Endothelial cell of umbilical vein (primary cell): Measurements from ENCODE around the gene OSBPL10. TPM values are rescaled to one million over a fixed set of nuclear protein-coding genes. Genes with fewer than 3 reads are reported as not detected.

Experiments
- BruUV-seq: library from RNA; stranded (reverse); fragments of 400-500 nt; replicated peaks from 2 replicates; lab custom pipeline; 2021; lab: Mats Ljungman, UMichigan
- CTCF ChIA-PET: fragments of 300-600, 350-600 bp; sonication (Branson Sonifier 250); formaldehyde crosslinking; loops from one replicate; lab custom pipeline; 2021; ENCODE audit warnings: antibody characterized with exemption, inconsistent platforms; lab: Charles Lee
- POLR2A ChIA-PET: fragments of 300-600, 350-600 bp; sonication (Branson Sonifier 250); formaldehyde crosslinking; loops from one replicate; lab custom pipeline; 2021; ENCODE audit warnings: antibody characterized with exemption, inconsistent platforms; lab: Charles Lee
- DNase-seq: peaks from one replicate; pipeline ENCODE4 v3.0.0-alpha.2; 2011; ENCODE audit warnings: low read depth, low spot score
- FAIRE-seq: peaks from 2 replicates; lab custom pipeline; 2011; peaks lifted over from hg19 to GRCh38; lab: Jason Lieb, UNC
- H2AFZ ChIP-seq: 2 replicates; pipeline ENCODE4 v1.6.0; 2012; ENCODE audit warnings: low read depth, low read length, control low read depth, inconsistent platforms
- H3K27ac ChIP-seq: 2 replicates; pipeline ENCODE4 v1.5.1; 2011; ENCODE audit warnings: low read depth, mild to moderate bottlenecking, control low read depth, low read length, moderate library complexity; ENCODE audit not compliant: insufficient read depth
- H3K27me3 ChIP-seq, 2 experiments: 2 replicates each; pipeline versions ENCODE4 v1.6.0 to v1.6.1; 2011; ENCODE audit warnings: low read length in 2 of 2, mixed read lengths in 1 of 2; ENCODE audit not compliant: control insufficient read depth in 2 of 2, insufficient read depth in 2 of 2
- H3K36me3 ChIP-seq, 2 experiments: 2 replicates in 1 of 2; 3 replicates in 1 of 2; pipeline ENCODE4 v1.5.1; 2011; ENCODE audit warnings: low read length in 2 of 2, mild to moderate bottlenecking in 1 of 2, moderate library complexity in 1 of 2; ENCODE audit not compliant: control insufficient read depth in 2 of 2, insufficient read depth in 2 of 2; ENCODE audit errors: extremely low read depth in 1 of 2
- H3K4me1 ChIP-seq: 3 replicates; pipeline ENCODE4 v1.5.1; 2011; ENCODE audit warnings: mild to moderate bottlenecking, low read length; ENCODE audit not compliant: control insufficient read depth, insufficient read depth; ENCODE audit errors: extremely low read depth
- H3K4me2 ChIP-seq: 2 replicates; pipeline ENCODE4 v1.6.1; 2011; ENCODE audit warnings: low read length, control low read depth, mixed read lengths; ENCODE audit not compliant: insufficient read depth
- H3K4me3 ChIP-seq, 3 experiments: fragments of 200-600 bp in 1 of 3; sonication (generic), shearing (Covaris generic) in 1 of 3; replicated peaks in 1 of 3; 2 replicates each; pipeline ENCODE4 v1.5.1; 2011 to 2016; ENCODE audit warnings: control low read depth in 3 of 3, low read length in 3 of 3, mild to moderate bottlenecking in 2 of 3, inconsistent platforms in 1 of 3, low read depth in 1 of 3, moderate library complexity in 1 of 3; ENCODE audit not compliant: insufficient read depth in 1 of 3
- H3K79me2 ChIP-seq: 2 replicates; pipeline ENCODE4 v1.6.0; 2012; ENCODE audit warnings: low read length, inconsistent platforms; ENCODE audit not compliant: control insufficient read depth, insufficient read depth
- H3K9ac ChIP-seq: replicated peaks from 2 replicates; pipeline ENCODE3; 2011; ENCODE audit warnings: low read length, control low read depth; ENCODE audit not compliant: insufficient read depth; ENCODE audit errors: extremely low read depth
- H3K9me1 ChIP-seq: replicated peaks from 3 replicates; pipeline ENCODE4 v1.6.0; 2011; ENCODE audit warnings: mild to moderate bottlenecking, low read length; ENCODE audit not compliant: control insufficient read depth, insufficient read depth; ENCODE audit errors: extremely low read depth
- H3K9me3 ChIP-seq: replicated peaks from 2 replicates; pipeline ENCODE4 v1.5.1; 2012; ENCODE audit warnings: low read length, inconsistent platforms; ENCODE audit not compliant: control insufficient read depth, insufficient read depth
- H4K20me1 ChIP-seq: replicated peaks from 2 replicates; pipeline ENCODE3; 2011; ENCODE audit warnings: mild to moderate bottlenecking, low read length; ENCODE audit not compliant: control insufficient read depth, insufficient read depth; ENCODE audit errors: extremely low read depth
- CTCF ChIP-seq, 2 donors: IDR thresholded peaks; 1 replicate in 1 of 2; 2 replicates in 1 of 2; pipeline ENCODE4 v1.5.1; 2011; ENCODE audit warnings: low read length in 2 of 2, mild to moderate bottlenecking in 2 of 2, moderate library complexity in 2 of 2, control low read depth in 1 of 2, inconsistent platforms in 1 of 2, low read depth in 1 of 2; ENCODE audit not compliant: insufficient read depth in 1 of 2; ENCODE audit errors: extremely low read depth in 1 of 2
- EZH2 ChIP-seq: IDR thresholded peaks from 2 replicates; pipeline ENCODE4 v1.6.1; 2012; ENCODE audit warnings: borderline replicate concordance, low read depth, mild to moderate bottlenecking, moderate library complexity, low read length, inconsistent platforms; ENCODE audit not compliant: severe bottlenecking
- FOS ChIP-seq: IDR thresholded peaks from 2 replicates; pipeline ENCODE4 v1.6.1; 2011; ENCODE audit warnings: mild to moderate bottlenecking, low read length, moderate library complexity, borderline replicate concordance; ENCODE audit not compliant: insufficient read depth
- GATA2 ChIP-seq: IDR thresholded peaks from 2 replicates; pipeline ENCODE4 v1.7.0; 2011; ENCODE audit warnings: low read depth, mild to moderate bottlenecking, moderate library complexity, mixed read lengths, low read length; ENCODE audit not compliant: insufficient read length, insufficient read depth
- JUN ChIP-seq: IDR thresholded peaks from 2 replicates; pipeline ENCODE4 v1.6.1; 2011; ENCODE audit warnings: borderline replicate concordance, low read depth; ENCODE audit not compliant: insufficient read length, insufficient read depth
- MAX ChIP-seq: IDR thresholded peaks from 2 replicates; pipeline ENCODE4 v1.6.1; 2011; ENCODE audit not compliant: insufficient read depth, insufficient read length
- MYC ChIP-seq: IDR thresholded peaks from one replicate; pipeline ENCODE4 v1.6.1; 2011; ENCODE audit warnings: mild to moderate bottlenecking, low read depth, low read length
- POLR2A ChIP-seq: IDR thresholded peaks from 2 replicates; pipeline ENCODE4 v1.6.1; 2012; ENCODE audit warnings: low read depth, mild to moderate bottlenecking, control low read depth, low read length
- POLR2AphosphoS5 ChIP-seq: IDR thresholded peaks from 2 replicates; pipeline ENCODE4 v1.6.1; 2012; ENCODE audit warnings: low read depth, mild to moderate bottlenecking, control low read depth, low read length, moderate library complexity; ENCODE audit not compliant: insufficient read depth
- dilution Hi-C: fragments of 300-500 bp; cut with MboI; formaldehyde crosslinking; loops from one replicate; pipeline ENCODE4 v1.15.0; 2019; ENCODE audit warnings: low sequenced_read_pairs; ENCODE audit not compliant: extremely low pct_ligation_motif_present
- intact Hi-C: fragments of 100-400 bp; cut with micrococcal nuclease; formaldehyde crosslinking; loops from one replicate; pipeline ENCODE4 v1.10.0; 2022
- polyA plus RNA-seq, 4 experiments: library from polyadenylated mRNA; depleted of rRNA in 3 of 4; stranded (reverse) in 3 of 4; unstranded in 1 of 4; fragments of >200 nt; gene quantifications; 2 replicates each; pipeline versions ENCODE4 v1.2.1 to v1.2.3, GENCODE V29; 2011 to 2012; ENCODE audit warnings: missing spikeins in 1 of 4
- total RNA-seq: library from RNA; stranded (reverse); gene quantifications from 2 replicates; pipeline ENCODE4 v1.2.3, GENCODE V29; 2021

Gene OSBPL10
- total and polyA plus RNA-seq, 2 donors (not counting 3 experiments of a cell fraction or from before 2014, with no cell fraction given) = 10.8 to 47.6 TPM

- H2AFZ ChIP-seq = no peak overlapping the region
- intact Hi-C loops (no loop called here), dilution Hi-C loops (no loop called here)
- no peaks in the 10 kb centered on the region for H3K36me3 ChIP-seq
- TF ChIP-seq CTCF (IDR thresholded peaks at IDR 0.05; ENCODE audit: extremely low read depth in 1 of 2, insufficient read depth in 1 of 2, low read depth in 1 of 2, low read length in 2 of 2) = no peak
- no peak for TF ChIP-seq POLR2AphosphoS5
- TF ChIP-seq GATA2 = no peak
- no peak for TF ChIP-seq JUN
- TF ChIP-seq FOS = no peak
- no peak for FAIRE-seq
- H3K9me1 ChIP-seq = no peaks in the 10 kb centered on the region
- H3K4me3 ChIP-seq = no peak overlapping the region
- ChIA-PET POLR2A (no interaction called here), CTCF (interaction anchor here (1.3 to 1.6 kb wide), 2 partner anchors 33 to 158 kb away, joined by 3 to 6 read pairs; no protein-coding TSS in a partner anchor)
- H3K79me2 ChIP-seq = no peaks in the 10 kb centered on the region
- no TSS peak for BruUV-seq
- no peaks in the 10 kb centered on the region for H3K9me3 ChIP-seq
- H3K4me1 ChIP-seq = peaks cover 8% of the 10 kb centered on the region
- DNase-seq = no peak
- no peaks in the 10 kb centered on the region for H3K27me3 ChIP-seq
- no peak overlapping the region for H3K9ac ChIP-seq
- no peaks in the 10 kb centered on the region for H4K20me1 ChIP-seq
- H3K27ac ChIP-seq = no peak overlapping the region
- H3K4me2 ChIP-seq = no peak overlapping the region
Observed at GRCh38 chr3:31985831-31986230, 4.8 kb upstream of the OSBPL10 start.

GRCh38 chr3:31984321-31984720 is 3.3 kb upstream of the OSBPL10 start:
- POLR2A ChIA-PET = no interaction called here

More at GRCh38 chr3:31984321-31984720, 3.3 kb upstream of the OSBPL10 start:
- Histone ChIP-seq H3K4me3 (no peak overlapping the region), H4K20me1 (no peaks in the 10 kb centered on the region), H3K27me3 (no peaks in the 10 kb centered on the region), H3K36me3 (no peaks in the 10 kb centered on the region), H3K4me2 (no peak overlapping the region), H3K27ac (no peak overlapping the region), H3K9ac (no peak overlapping the region), H2AFZ (no peak overlapping the region), H3K9me1 (no peaks in the 10 kb centered on the region), H3K4me1 (peaks cover 12% of the 10 kb centered on the region), H3K79me2 (peaks cover 3% of the 10 kb centered on the region), H3K9me3 (no peaks in the 10 kb centered on the region)
- DNase-seq = no peak
- intact Hi-C loops = no loop called here
- FAIRE-seq = no peak
- TF ChIP-seq FOS (no peak), POLR2AphosphoS5 (no peak), JUN (no peak), POLR2A (no peak), GATA2 (no peak), CTCF (IDR thresholded peaks at IDR 0.05; ENCODE audit: extremely low read depth in 1 of 2, insufficient read depth in 1 of 2, low read depth in 1 of 2, low read length in 2 of 2) (no peak), EZH2 (no peak), MAX (no peak), MYC (no peak)
- CTCF ChIA-PET = interaction anchor here (1.4 kb wide), 1 partner anchor 170 kb away, joined by 3 read pairs; no protein-coding TSS in a partner anchor
- dilution Hi-C loops = no loop called here
- no TSS peak for BruUV-seq
